Measurements from ENCODE around the gene NOS1AP.

DNA sequence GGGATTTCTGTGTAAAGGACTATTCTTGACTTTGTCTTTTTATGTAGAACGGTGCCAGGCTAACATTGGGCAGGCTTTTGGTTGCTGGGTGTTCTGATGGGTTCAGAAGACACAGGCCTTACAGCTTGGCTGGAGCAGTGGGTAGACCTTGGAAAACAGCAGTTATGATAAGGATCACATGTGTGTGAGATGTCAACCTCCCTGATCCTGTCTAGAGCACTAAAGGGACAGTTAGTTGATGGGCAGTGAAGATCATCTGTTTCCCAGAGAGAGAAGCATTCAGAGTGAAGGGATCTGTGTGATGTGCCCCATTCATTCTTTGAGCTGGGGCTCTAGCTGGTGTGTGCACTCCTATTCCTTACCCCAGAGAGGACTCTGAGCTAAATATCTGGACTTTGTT is 88.0 kb downstream of the NOS1AP start:
- TF ChIP-seq CTCF (conservative IDR thresholded peaks at IDR 0.05; ENCODE audit: low read depth, low read length) (no peak), EZH2phosphoT487 (IDR thresholded peaks at IDR 0.05; ENCODE audit: borderline replicate concordance, low read length) (no peak)
